ENCODE results near the gene IKZF1. TPM values are rescaled to one million over a fixed set of nuclear protein-coding genes. Genes with fewer than 3 reads are reported as not detected.

Gene IKZF1
- total and polyA plus RNA-seq, 2 of the 4 experiments (the other 2 are of a cell fraction): not detected

- no peak for DNase-seq
- H3K18ac ChIP-seq (ENCODE audit: low read depth, low read length): no peak overlapping the region
These were observed 112.1 kb downstream of the IKZF1 start for GRCh38 chr7:50416527-50417182.

More at GRCh38 chr7:50416527-50417182, 112.1 kb downstream of the IKZF1 start:
- Histone ChIP-seq H2AK5ac (ENCODE audit: low read depth, low read length) (no peak overlapping the region), H3K27ac (ENCODE audit: insufficient read depth, low read length) (no peak overlapping the region), H2BK15ac (ENCODE audit: low read depth, low read length) (no peak overlapping the region), H3K9me1 (ENCODE audit: insufficient read depth, low read length) (no peaks in the 10 kb centered on the region), H3K23ac (ENCODE audit: low read depth, low read length) (no peak overlapping the region), H3K4ac (ENCODE audit: low read depth, low read length) (no peak overlapping the region), H2AK9ac (replicated peaks; ENCODE audit: low read depth, low read length, poor library complexity) (no peak overlapping the region), H3K4me2 (ENCODE audit: low read depth, low read length) (0 out of 2 replicates have a peak overlapping the region, but pooled peaks have one; percentile 3), H3K14ac (replicated peaks; ENCODE audit: low read depth, low read length) (no peak overlapping the region), H3K9me3 (ENCODE audit: control insufficient read depth, insufficient read depth, low read length) (no peaks in the 10 kb centered on the region), H4K8ac (ENCODE audit: low read depth in 2 of 2, low read length in 2 of 2) (no peak overlapping the region), H4K91ac (ENCODE audit: insufficient read depth, low read depth, low read length) (no peak overlapping the region), H3K36me3 (ENCODE audit: control insufficient read depth, insufficient read depth, low read length) (no peaks in the 10 kb centered on the region), H3K56ac (ENCODE audit: extremely low read depth, insufficient read depth, low read length) (no peak overlapping the region), H3K79me1 (ENCODE audit: low read depth in 1 of 2, low read length in 2 of 2) (no peaks in the 10 kb centered on the region), H2BK5ac (ENCODE audit: low read depth, low read length, poor library complexity, severe bottlenecking) (no peak overlapping the region), H3K27me3 (ENCODE audit: control insufficient read depth, insufficient read depth, low read length) (peaks cover 3% of the 10 kb centered on the region), H4K5ac (ENCODE audit: low read depth, low read length) (no peak overlapping the region), H3K9ac (ENCODE audit: low read depth, low read length) (no peak overlapping the region), H2BK20ac (ENCODE audit: low read depth, low read length) (no peak overlapping the region), H3K4me3 (ENCODE audit: insufficient read depth, low read depth, low read length) (no peak overlapping the region), H4K20me1 (ENCODE audit: insufficient read depth, low read length) (no peaks in the 10 kb centered on the region), H2AFZ (replicated peaks; ENCODE audit: low read length, poor library complexity) (no peak overlapping the region), H2BK120ac (ENCODE audit: low read depth, low read length) (no peak overlapping the region), H3K4me1 (ENCODE audit: control insufficient read depth, insufficient read depth, low read length) (no peaks in the 10 kb centered on the region)
- in situ Hi-C loops (cut with MboI; ENCODE audit: low sequenced_read_pairs): no loop called here
- ChIA-PET CTCF (interaction anchor here (0.7 kb wide), 1 partner anchor 1705 kb away, joined by 3 read pairs; no protein-coding TSS in a partner anchor), POLR2A (ENCODE audit: unreplicated experiment) (no interaction called here)
- dilution Hi-C loops (cut with HindIII; ENCODE audit: low sequenced_read_pairs, unreplicated experiment): no loop called here
- intact Hi-C loops (cut with micrococcal nuclease): no loop called here
- no peak for TF ChIP-seq USF2 (IDR thresholded peaks at IDR 0.05; ENCODE audit: low read depth, low read length)
- TF ChIP-seq POLR2A (IDR thresholded peaks at IDR 0.05; ENCODE audit: low read depth, low read length): no peak
- TF ChIP-seq, protein P1, sequence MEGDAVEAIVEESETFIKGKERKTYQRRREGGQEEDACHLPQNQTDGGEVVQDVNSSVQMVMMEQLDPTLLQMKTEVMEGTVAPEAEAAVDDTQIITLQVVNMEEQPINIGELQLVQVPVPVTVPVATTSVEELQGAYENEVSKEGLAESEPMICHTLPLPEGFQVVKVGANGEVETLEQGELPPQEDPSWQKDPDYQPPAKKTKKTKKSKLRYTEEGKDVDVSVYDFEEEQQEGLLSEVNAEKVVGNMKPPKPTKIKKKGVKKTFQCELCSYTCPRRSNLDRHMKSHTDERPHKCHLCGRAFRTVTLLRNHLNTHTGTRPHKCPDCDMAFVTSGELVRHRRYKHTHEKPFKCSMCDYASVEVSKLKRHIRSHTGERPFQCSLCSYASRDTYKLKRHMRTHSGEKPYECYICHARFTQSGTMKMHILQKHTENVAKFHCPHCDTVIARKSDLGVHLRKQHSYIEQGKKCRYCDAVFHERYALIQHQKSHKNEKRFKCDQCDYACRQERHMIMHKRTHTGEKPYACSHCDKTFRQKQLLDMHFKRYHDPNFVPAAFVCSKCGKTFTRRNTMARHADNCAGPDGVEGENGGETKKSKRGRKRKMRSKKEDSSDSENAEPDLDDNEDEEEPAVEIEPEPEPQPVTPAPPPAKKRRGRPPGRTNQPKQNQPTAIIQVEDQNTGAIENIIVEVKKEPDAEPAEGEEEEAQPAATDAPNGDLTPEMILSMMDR (conservative IDR thresholded peaks at IDR 0.05; ENCODE audit: low read depth, low read length): no peak
- TF ChIP-seq MXI1 (IDR thresholded peaks at IDR 0.05; ENCODE audit: borderline replicate concordance, low read depth, low read length): no peak
- no peak for TF ChIP-seq MAFK (IDR thresholded peaks at IDR 0.05; ENCODE audit: low read depth, low read length)
- no peak for TF ChIP-seq NFE2L2 (IDR thresholded peaks at IDR 0.05; ENCODE audit: low read depth, low read length)
- no peak for TF ChIP-seq RCOR1 (IDR thresholded peaks at IDR 0.05; ENCODE audit: insufficient replicate concordance, low read length)
- TF ChIP-seq ELK1 (IDR thresholded peaks at IDR 0.05; ENCODE audit: borderline replicate concordance, low read depth, low read length): no peak
- TF ChIP-seq MAZ (IDR thresholded peaks at IDR 0.05; ENCODE audit: borderline replicate concordance, low read depth, low read length): no peak
- no peak for TF ChIP-seq CHD1 (IDR thresholded peaks at IDR 0.05; ENCODE audit: low read depth, low read length)
- ATAC-seq (ENCODE audit: low read depth): no peak
- 47% methylated on average over 2 of the region's 7 CpGs; no CpG with 5 or more reads in 1 of the 2 experiments for whole genome bisulfite sequencing, 2 experiments (ENCODE audit: extremely low coverage in 2 of 2, insufficient read length in 1 of 2)
- BruUV-seq (replicated peaks): no TSS peak
